Tibial nerve (tissue), 4 donors: ENCODE data around the gene DDI1. TPM values are rescaled to one million over a fixed set of nuclear protein-coding genes. Genes with fewer than 3 reads are reported as not detected.

Experiments
- DNase-seq, 2 donors: peaks; one replicate each; pipeline ENCODE4 v3.0.0-alpha.2; 2019; ENCODE audit warnings: low spot score in 2 of 2
- H3K27ac ChIP-seq, 4 donors: fragments of 200-600 bp; sonication (generic) in 3 of 4; one replicate each; pipeline ENCODE4 v1.5.1; 2017 to 2019; ENCODE audit warnings: mild to moderate bottlenecking in 1 of 4
- H3K27me3 ChIP-seq, 2 donors: fragments of 200-600 bp; sonication (generic) in 1 of 2; one replicate each; pipeline versions ENCODE4 v1.5.1 to v1.6.0; 2017 to 2019
- H3K36me3 ChIP-seq, 3 donors: fragments of 200-600 bp; sonication (generic); one replicate each; pipeline ENCODE4 v1.5.1; 2018 to 2019
- H3K4me1 ChIP-seq, 4 donors: fragments of 200-600 bp; sonication (generic) in 3 of 4; one replicate each; pipeline ENCODE4 v1.5.1; 2017 to 2019
- H3K4me3 ChIP-seq, 4 donors: fragments of 200-600 bp; sonication (generic) in 3 of 4; one replicate each; pipeline ENCODE4 v1.5.1; 2017 to 2019; ENCODE audit warnings: mild to moderate bottlenecking in 1 of 4, moderate library complexity in 1 of 4
- H3K9me3 ChIP-seq, 4 donors: fragments of 200-600 bp; sonication (generic) in 3 of 4; one replicate each; pipeline ENCODE4 v1.5.1; 2017 to 2019
- EP300 ChIP-seq, 2 donors: sonication (generic); formaldehyde crosslinking; IDR thresholded peaks; one replicate each; pipeline ENCODE4 v1.6.1; 2017; ENCODE audit warnings: antibody characterized with exemption in 2 of 2, mild to moderate bottlenecking in 1 of 2
- POLR2A ChIP-seq, 2 donors: fragments of 450-650 bp; IDR thresholded peaks; one replicate each; pipeline ENCODE4 v1.6.1; 2017; ENCODE audit warnings: antibody characterized with exemption in 2 of 2, mild to moderate bottlenecking in 2 of 2, moderate library complexity in 2 of 2
- WGBS, 2 donors: methylation state at CpG; one replicate each; pipeline ENCODE4 v1.1.5; 2018; 5-methylcytosine and 5-hydroxymethylcytosine counted together
- total RNA-seq, 4 donors: library from RNA; depleted of rRNA; stranded (reverse); fragments of >200 nt; gene quantifications; one replicate each; pipeline ENCODE4 v1.1.0, GENCODE V29; 2016
- TF ChIP-seq, protein P1 (sequence below), 5 experiments: fragments of 200-600 bp in 3 of 5; fragments of 450-650 bp in 2 of 5; sonication (generic) in 3 of 5; IDR thresholded peaks; one replicate each; pipeline ENCODE4 v1.5.1; 2016 to 2019; ENCODE audit warnings: antibody characterized with exemption in 5 of 5, mild to moderate bottlenecking in 3 of 5, moderate library complexity in 2 of 5

The DDI1 gene
- total RNA-seq, 4 donors from 2014 or later = not detected

DNA sequence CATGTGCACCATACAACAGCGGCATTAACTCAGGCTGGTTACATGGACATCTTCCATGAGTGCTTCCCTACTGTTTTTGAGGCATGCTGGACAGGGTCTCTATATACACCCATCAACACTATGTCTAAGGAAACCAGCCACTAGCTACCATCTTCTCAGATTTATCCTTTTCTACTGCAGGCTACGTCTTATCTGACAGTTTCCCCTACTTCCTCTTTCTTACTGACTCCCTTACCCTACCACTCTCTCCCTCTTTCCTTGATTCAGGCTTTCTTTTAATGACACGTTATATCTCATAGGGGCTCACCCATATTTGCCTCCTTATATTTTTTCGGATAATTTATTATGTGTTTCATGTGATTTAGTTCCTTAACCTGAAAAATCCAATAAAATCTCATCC, 41.8 kb downstream of the DDI1 start:
- Histone ChIP-seq H3K27ac (no peak overlapping the region), H3K27me3 (no peaks in the 10 kb centered on the region), H3K9me3 (no peaks in the 10 kb centered on the region), H3K4me1 (no peaks in the 10 kb centered on the region), H3K36me3 (no peaks in the 10 kb centered on the region), H3K4me3 (no peak overlapping the region)
- WGBS, 2 donors = 79 to 82% methylated on average over 4 of the region's 4 CpGs
- TF ChIP-seq POLR2A (IDR thresholded peaks at IDR 0.05) = no peak
- TF ChIP-seq, protein P1, sequence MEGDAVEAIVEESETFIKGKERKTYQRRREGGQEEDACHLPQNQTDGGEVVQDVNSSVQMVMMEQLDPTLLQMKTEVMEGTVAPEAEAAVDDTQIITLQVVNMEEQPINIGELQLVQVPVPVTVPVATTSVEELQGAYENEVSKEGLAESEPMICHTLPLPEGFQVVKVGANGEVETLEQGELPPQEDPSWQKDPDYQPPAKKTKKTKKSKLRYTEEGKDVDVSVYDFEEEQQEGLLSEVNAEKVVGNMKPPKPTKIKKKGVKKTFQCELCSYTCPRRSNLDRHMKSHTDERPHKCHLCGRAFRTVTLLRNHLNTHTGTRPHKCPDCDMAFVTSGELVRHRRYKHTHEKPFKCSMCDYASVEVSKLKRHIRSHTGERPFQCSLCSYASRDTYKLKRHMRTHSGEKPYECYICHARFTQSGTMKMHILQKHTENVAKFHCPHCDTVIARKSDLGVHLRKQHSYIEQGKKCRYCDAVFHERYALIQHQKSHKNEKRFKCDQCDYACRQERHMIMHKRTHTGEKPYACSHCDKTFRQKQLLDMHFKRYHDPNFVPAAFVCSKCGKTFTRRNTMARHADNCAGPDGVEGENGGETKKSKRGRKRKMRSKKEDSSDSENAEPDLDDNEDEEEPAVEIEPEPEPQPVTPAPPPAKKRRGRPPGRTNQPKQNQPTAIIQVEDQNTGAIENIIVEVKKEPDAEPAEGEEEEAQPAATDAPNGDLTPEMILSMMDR (IDR thresholded peaks at IDR 0.05) = no peak
- no peak for TF ChIP-seq EP300 (IDR thresholded peaks at IDR 0.05)
- DNase-seq = no peak

DNA sequence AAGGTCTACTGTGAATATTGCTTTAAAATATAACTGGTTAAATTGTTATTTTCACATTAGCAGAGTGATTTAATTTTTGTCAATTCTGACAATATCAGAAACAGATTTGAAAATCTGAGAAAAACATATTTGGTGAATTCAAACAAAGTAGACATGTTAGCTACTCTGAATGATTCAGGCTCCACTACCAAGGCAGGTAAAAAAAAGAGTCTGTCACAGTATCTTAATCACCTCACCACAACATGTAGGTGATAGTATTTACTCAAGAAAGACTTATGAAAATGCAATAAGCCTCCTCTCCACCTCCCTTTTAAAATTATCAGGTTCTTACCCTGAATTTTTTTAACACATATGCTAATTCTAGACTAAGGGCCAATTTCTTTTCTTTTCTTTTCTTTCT, 42.6 kb downstream of the DDI1 start:
- no peaks in the 10 kb centered on the region for H3K4me1 ChIP-seq
- no peaks in the 10 kb centered on the region for H3K27me3 ChIP-seq
- no peak for DNase-seq
- no peak overlapping the region for H3K4me3 ChIP-seq
- H3K9me3 ChIP-seq = no peaks in the 10 kb centered on the region
- H3K27ac ChIP-seq = no peak overlapping the region
- no peaks in the 10 kb centered on the region for H3K36me3 ChIP-seq
- no peak for TF ChIP-seq EP300 (IDR thresholded peaks at IDR 0.05)
- TF ChIP-seq POLR2A (IDR thresholded peaks at IDR 0.05) = no peak
- TF ChIP-seq, protein P1 (IDR thresholded peaks at IDR 0.05) = no peak

DNA sequence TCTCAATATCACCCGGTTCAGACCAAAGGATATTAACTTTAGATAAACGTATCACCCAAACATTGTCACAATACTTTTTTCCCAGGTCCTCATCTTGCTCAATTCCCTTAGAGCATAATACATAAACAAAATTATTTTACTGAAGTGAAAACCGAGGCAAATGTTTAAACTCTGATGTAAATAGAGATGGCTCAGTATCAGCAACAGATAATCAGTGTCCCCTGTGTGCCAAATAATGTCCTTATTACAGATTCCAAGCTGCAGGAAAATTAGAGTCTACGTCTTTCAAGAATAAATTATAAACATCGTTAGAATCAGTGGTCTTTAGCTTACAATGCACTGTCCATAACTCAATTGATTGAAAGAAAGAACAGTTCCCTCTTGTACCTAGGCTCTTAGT, 50.2 kb downstream of the DDI1 start:
- H3K4me1 ChIP-seq = peaks cover 0 to 12% (median 4%) of the 10 kb centered on the region in 4 donors
- H3K9me3 ChIP-seq = no peaks in the 10 kb centered on the region
- DNase-seq = no peak
- H3K36me3 ChIP-seq = no peaks in the 10 kb centered on the region
- 66 to 67% methylated on average over 5 of the region's 5 CpGs for WGBS, 2 donors
- TF ChIP-seq, protein P1 (IDR thresholded peaks at IDR 0.05) = no peak
- TF ChIP-seq EP300 (IDR thresholded peaks at IDR 0.05) (no peak), POLR2A (IDR thresholded peaks at IDR 0.05) (no peak)
- H3K4me3 ChIP-seq = no peak overlapping the region
- no peak overlapping the region for H3K27ac ChIP-seq
- no peaks in the 10 kb centered on the region for H3K27me3 ChIP-seq

Other genes starting within 250 kb of the DDI1 start
- gene PDGFD, start 127.5 kb downstream of the DDI1 start, total RNA-seq = 10 to 100 TPM; 26.0 to 72.4 (median 29.6) TPM